ENCODE measurements around the gene ANK3. TPM values are rescaled to one million over a fixed set of nuclear protein-coding genes. Genes with fewer than 3 reads are reported as not detected.

Gene ANK3
- total and polyA plus RNA-seq, 10 donors: 2.0 to 133 (median 62.9) TPM

DNA sequence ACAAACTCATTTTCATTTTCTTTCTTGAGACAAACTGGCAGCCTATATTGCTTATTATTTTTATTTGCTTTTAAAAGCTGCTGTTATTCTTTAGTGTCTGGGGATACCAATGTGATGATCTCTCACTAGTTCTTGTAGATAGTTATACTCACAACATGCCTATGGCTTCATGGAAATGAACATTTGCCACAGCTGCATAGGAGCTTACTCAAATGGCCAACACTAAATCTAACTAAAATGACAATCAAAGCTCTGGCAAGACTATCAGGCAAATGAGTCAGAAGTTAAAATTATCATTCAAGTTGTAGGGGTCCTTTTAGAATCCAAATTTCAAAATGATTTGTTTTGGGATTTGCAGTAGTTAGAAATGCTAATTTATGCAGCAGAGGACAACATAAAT is 225.9 kb downstream of the ANK3 start:
- Histone ChIP-seq H3K4me1 (no peaks in the 10 kb centered on the region), H3K36me3 (peaks cover 0 to 14% (median 0%) of the 10 kb centered on the region in 6 donors), H3K27me3 (replicated peaks in 1 of 7) (no peaks in the 10 kb centered on the region), H3K27ac (no peak overlapping the region), H3K4me3 (no peak overlapping the region), H3K9me3 (no peaks in the 10 kb centered on the region)
- intact Hi-C loops (cut with DNase I; ENCODE audit: low total_unique reads): no loop called here
- no peak for DNase-seq
- TF ChIP-seq POLR2AphosphoS5 (IDR thresholded peaks at IDR 0.05) (no peak), POLR2A (IDR thresholded peaks at IDR 0.05) (no peak)
- TF ChIP-seq, protein P1, sequence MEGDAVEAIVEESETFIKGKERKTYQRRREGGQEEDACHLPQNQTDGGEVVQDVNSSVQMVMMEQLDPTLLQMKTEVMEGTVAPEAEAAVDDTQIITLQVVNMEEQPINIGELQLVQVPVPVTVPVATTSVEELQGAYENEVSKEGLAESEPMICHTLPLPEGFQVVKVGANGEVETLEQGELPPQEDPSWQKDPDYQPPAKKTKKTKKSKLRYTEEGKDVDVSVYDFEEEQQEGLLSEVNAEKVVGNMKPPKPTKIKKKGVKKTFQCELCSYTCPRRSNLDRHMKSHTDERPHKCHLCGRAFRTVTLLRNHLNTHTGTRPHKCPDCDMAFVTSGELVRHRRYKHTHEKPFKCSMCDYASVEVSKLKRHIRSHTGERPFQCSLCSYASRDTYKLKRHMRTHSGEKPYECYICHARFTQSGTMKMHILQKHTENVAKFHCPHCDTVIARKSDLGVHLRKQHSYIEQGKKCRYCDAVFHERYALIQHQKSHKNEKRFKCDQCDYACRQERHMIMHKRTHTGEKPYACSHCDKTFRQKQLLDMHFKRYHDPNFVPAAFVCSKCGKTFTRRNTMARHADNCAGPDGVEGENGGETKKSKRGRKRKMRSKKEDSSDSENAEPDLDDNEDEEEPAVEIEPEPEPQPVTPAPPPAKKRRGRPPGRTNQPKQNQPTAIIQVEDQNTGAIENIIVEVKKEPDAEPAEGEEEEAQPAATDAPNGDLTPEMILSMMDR (IDR thresholded peaks at IDR 0.05 in 8 of 11, conservative IDR thresholded peaks at IDR 0.05 in 3 of 11): no peak

DNA sequence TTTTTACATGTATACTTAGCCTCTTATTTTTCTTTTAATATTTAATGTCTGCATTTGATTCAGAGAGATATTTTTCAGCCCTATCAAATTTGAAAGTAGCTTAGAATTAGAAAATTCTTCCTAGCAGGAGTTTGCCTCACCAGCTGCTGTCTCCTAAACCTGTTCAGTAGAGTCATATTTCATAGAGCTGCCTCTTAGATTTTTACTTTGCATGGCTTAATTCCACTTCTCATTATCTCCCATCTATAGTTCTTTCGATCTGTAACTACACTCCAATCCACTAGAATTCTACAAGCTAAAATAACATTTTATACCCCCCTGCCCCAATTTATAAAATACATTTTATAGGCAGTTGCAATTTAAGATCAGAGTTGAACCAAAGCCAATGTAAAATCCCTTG is 227.0 kb downstream of the ANK3 start:
- Histone ChIP-seq H3K36me3 (peaks cover 0 to 7% (median 0%) of the 10 kb centered on the region in 6 donors), H3K9me3 (no peaks in the 10 kb centered on the region), H3K27ac (no peak overlapping the region), H3K4me1 (no peaks in the 10 kb centered on the region), H3K4me3 (no peak overlapping the region), H3K27me3 (replicated peaks in 1 of 7) (no peaks in the 10 kb centered on the region)
- intact Hi-C loops (cut with DNase I; ENCODE audit: low total_unique reads): no loop called here
- no peak for TF ChIP-seq POLR2A (IDR thresholded peaks at IDR 0.05)
- TF ChIP-seq POLR2AphosphoS5 (IDR thresholded peaks at IDR 0.05): no peak
- TF ChIP-seq, protein P1 (IDR thresholded peaks at IDR 0.05 in 8 of 11, conservative IDR thresholded peaks at IDR 0.05 in 3 of 11): no peak
- 87 to 95% (median 91%) methylated on average over 1 of the region's 1 CpG for WGBS, 5 donors
- DNase-seq: no peak

DNA sequence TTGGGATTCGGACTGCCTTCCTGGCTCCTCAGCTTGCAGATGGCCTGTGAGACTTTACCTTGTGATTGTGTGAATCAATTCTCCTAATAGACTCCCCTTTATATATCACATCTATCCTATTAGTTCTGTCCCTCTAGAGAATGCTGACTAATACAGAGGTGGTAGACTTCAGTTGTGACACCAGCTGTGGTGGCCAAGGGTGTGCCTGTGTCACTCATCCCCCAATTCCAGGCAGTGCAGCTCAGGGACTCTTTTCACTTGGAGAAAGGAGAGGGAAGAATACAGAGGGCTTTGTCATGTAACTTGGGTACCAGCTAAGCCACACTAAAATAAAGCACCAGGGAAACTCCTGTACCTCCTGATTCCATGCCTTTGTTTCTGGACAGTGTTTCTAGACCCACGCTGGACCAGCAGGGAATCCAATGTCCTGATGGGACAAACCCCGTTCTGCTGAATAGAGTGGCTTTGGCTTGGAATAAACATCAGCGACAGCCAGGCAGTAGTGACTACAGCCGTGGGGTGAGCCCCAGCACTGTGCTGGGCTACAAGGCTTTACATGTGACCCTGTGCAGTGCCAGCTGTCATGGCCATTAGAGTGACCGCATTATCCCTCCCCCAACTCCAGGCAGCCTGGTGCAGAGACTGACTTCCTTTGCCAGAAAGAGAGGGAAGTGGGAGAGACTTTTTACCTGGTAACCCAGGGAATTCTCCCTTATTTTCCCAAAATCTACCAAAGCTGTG is 233.6 kb downstream of the ANK3 start:
- Histone ChIP-seq H3K27ac (no peak overlapping the region), H3K4me1 (no peaks in the 10 kb centered on the region), H3K9me3 (no peaks in the 10 kb centered on the region), H3K4me3 (no peak overlapping the region), H3K27me3 (replicated peaks in 1 of 7) (no peaks in the 10 kb centered on the region), H3K36me3 (peaks cover 0 to 17% (median 0%) of the 10 kb centered on the region in 6 donors)
- intact Hi-C loops (cut with DNase I; ENCODE audit: low total_unique reads): no loop called here
- TF ChIP-seq POLR2A (IDR thresholded peaks at IDR 0.05) (no peak), POLR2AphosphoS5 (IDR thresholded peaks at IDR 0.05) (no peak)
- TF ChIP-seq, protein P1 (IDR thresholded peaks at IDR 0.05 in 8 of 11, conservative IDR thresholded peaks at IDR 0.05 in 3 of 11): no peak
- DNase-seq: no peak
- 88 to 97% (median 95%) methylated on average over 2 to 6 of the region's 6 CpGs for WGBS, 5 donors

DNA sequence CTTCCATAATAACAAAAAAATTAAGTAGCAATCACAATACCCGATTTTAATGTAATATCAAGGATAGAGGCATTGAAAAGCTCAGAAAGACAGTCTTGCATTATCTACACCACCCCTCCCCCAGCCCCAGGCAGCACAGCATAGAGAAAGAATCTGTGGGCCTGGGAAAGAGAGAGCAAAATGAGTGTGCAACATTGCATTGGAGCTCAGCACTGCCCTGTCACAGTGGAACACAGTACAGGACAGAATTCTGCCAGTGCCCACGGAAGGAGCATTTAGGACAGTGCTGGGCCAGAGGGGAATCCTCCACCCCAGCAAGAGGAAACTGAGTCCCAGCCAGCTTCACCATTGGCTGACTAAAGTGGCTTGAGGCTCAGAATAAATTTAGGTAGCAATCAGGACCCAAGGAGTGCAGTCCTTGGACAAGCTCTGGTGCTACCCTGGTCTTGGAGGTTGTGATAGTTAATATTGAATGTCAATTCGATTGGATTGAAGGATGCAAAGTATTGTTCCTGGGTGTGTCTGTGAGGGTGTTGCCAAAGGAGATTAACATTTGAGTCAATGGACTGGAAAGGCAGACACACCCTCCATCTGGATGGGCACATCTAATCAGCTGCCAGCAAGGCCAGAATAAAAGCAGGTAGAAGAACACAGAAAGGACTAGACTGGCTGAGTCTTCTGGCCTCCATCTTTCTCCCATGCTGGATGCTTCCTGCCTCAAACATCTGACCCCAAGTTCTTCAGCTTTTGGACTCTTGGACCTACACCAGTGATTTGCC is 234.4 kb downstream of the ANK3 start:
- intact Hi-C loops (cut with DNase I; ENCODE audit: low total_unique reads): no loop called here
- H3K36me3 ChIP-seq: peaks cover 0 to 25% (median 0%) of the 10 kb centered on the region in 6 donors
- no peaks in the 10 kb centered on the region for H3K4me1 ChIP-seq
- H3K4me3 ChIP-seq: no peak overlapping the region
- TF ChIP-seq POLR2AphosphoS5 (IDR thresholded peaks at IDR 0.05): no peak
- TF ChIP-seq POLR2A (IDR thresholded peaks at IDR 0.05): no peak
- no peak overlapping the region for H3K27ac ChIP-seq
- no peaks in the 10 kb centered on the region for H3K27me3 ChIP-seq (replicated peaks in 1 of 7)
- no peak for DNase-seq
- H3K9me3 ChIP-seq: no peaks in the 10 kb centered on the region
- WGBS, 5 donors: 70 to 88% (median 82%) methylated on average over 3 of the region's 3 CpGs

Measured in spleen (tissue), 11 donors.